HepG2 (cell line): ENCODE data around the gene PIP4K2C. TPM values are rescaled to one million over a fixed set of nuclear protein-coding genes. Genes with fewer than 3 reads are reported as not detected.

Experiments
- ATAC-seq: fragments of 200-7000 bp; cut with Tn5 transposase; 3 replicates; pipeline ENCODE4 v1.9.1; 2020; ENCODE audit warnings: mild to moderate bottlenecking, moderate library complexity
- BruUV-seq: library from RNA; stranded (reverse); fragments of 400-500 nt; replicated peaks from 2 replicates; lab custom pipeline; 2021; lab: Mats Ljungman, UMichigan
- CTCF ChIA-PET: fragments of 300-600 bp; formaldehyde crosslinking; extraction: SDS; loops from one replicate; lab custom pipeline; 2021; ENCODE audit warnings: low total read pairs, inconsistent platforms, low intra/inter-chr PET ratio; lab: Yijun Ruan, JAX
- POLR2A ChIA-PET: fragments of 350-600 bp; sonication (Branson Sonifier 250); formaldehyde crosslinking; loops from one replicate; lab custom pipeline; 2020; ENCODE audit warnings: antibody characterized with exemption, inconsistent platforms; lab: Yijun Ruan, JAX
- DNase-seq: peaks from one replicate; pipeline ENCODE4 v3.0.0-alpha.2; 2015; ENCODE audit warnings: low spot score
- FAIRE-seq: peaks from 3 replicates; lab custom pipeline; 2011; peaks lifted over from hg19 to GRCh38; lab: Jason Lieb, UNC
- H2AFZ ChIP-seq: one replicate; pipeline ENCODE4 v1.6.1; 2011; ENCODE audit warnings: low read length, inconsistent platforms
- H3K27ac ChIP-seq: fragments of 300-600 bp; 3 replicates; pipeline ENCODE4 v1.8.0; 2011; ENCODE audit warnings: mixed run types, mild to moderate bottlenecking, mixed read lengths, low read length, inconsistent platforms; ENCODE audit not compliant: insufficient read depth; ENCODE audit errors: extremely low read length
- H3K27me3 ChIP-seq, 2 experiments: fragments of 200-600 bp in 1 of 2; 2 replicates in 1 of 2; 3 replicates in 1 of 2; pipeline versions ENCODE4 v1.6.0 to v1.8.0; 2011; ENCODE audit warnings: low read length in 2 of 2, mild to moderate bottlenecking in 2 of 2, moderate library complexity in 2 of 2, inconsistent platforms in 1 of 2; ENCODE audit not compliant: insufficient read depth in 2 of 2, control insufficient read depth in 1 of 2
- H3K36me3 ChIP-seq, 2 experiments: fragments of 200-600 bp in 1 of 2; replicated peaks in 1 of 2; 2 replicates in 1 of 2; 3 replicates in 1 of 2; pipeline versions ENCODE4 v1.5.1 to v1.8.0; 2011; ENCODE audit warnings: low read length in 2 of 2, inconsistent platforms in 1 of 2; ENCODE audit not compliant: insufficient read depth in 2 of 2, control insufficient read depth in 1 of 2
- H3K4me1 ChIP-seq: 2 replicates; pipeline ENCODE4 v1.5.1; 2012; ENCODE audit warnings: low read length, inconsistent platforms; ENCODE audit not compliant: insufficient read depth
- H3K4me2 ChIP-seq: 2 replicates; pipeline ENCODE4 v1.6.0; 2011; ENCODE audit warnings: low read depth, low read length, inconsistent platforms
- H3K4me3 ChIP-seq, 3 experiments: fragments of 200-600 bp in 1 of 3; sonication (generic), shearing (Covaris generic) in 1 of 3; replicated peaks in 1 of 3; 2 replicates each; pipeline ENCODE4 v1.5.1; 2011 to 2016; ENCODE audit warnings: low read length in 3 of 3, inconsistent platforms in 2 of 3, low read depth in 2 of 3, mild to moderate bottlenecking in 2 of 3, control low read depth in 1 of 3, mixed read lengths in 1 of 3; ENCODE audit not compliant: insufficient read depth in 1 of 3
- H3K79me2 ChIP-seq: one replicate; pipeline ENCODE4 v1.6.1; 2011; ENCODE audit warnings: low read length, inconsistent platforms; ENCODE audit not compliant: insufficient read depth
- H3K9ac ChIP-seq: 2 replicates; pipeline ENCODE4 v1.6.0; 2011; ENCODE audit warnings: mild to moderate bottlenecking, low read depth, low read length, inconsistent platforms; ENCODE audit not compliant: insufficient read depth
- H3K9me3 ChIP-seq: 2 replicates; pipeline ENCODE4 v1.5.1; 2012; ENCODE audit warnings: mild to moderate bottlenecking, low read length
- H4K20me1 ChIP-seq: 2 replicates; pipeline ENCODE4 v1.6.0; 2011; ENCODE audit warnings: inconsistent platforms, mild to moderate bottlenecking, low read length, moderate library complexity; ENCODE audit not compliant: insufficient read depth
- FOXK1 ChIP-seq: sonication (generic); formaldehyde crosslinking; IDR thresholded peaks from 2 replicates; pipeline ENCODE4 v1.4.0; 2020; ENCODE audit warnings: low read depth, missing genetic modification reagents, borderline replicate concordance
- HDAC6 ChIP-seq: fragments of 200-600 bp; sonication (generic); IDR thresholded peaks from 2 replicates; pipeline ENCODE4 v1.7.0; 2017; ENCODE audit warnings: mild to moderate bottlenecking, antibody characterized with exemption, low read length, low read depth
- RBM22 ChIP-seq: fragments of 200-400 bp; formaldehyde crosslinking; optimal IDR thresholded peaks from 2 replicates; pipeline ENCODE3; 2017; ENCODE audit warnings: mild to moderate bottlenecking, low read length, moderate library complexity
- YY1 ChIP-seq: IDR thresholded peaks from 2 replicates; pipeline ENCODE4 v1.6.1; 2011; ENCODE audit warnings: low read length, low read depth, moderate library complexity, mild to moderate bottlenecking; ENCODE audit not compliant: insufficient read depth, insufficient replicate concordance
- ZC3H4 ChIP-seq: sonication (generic); formaldehyde crosslinking; IDR thresholded peaks from 2 replicates; pipeline ENCODE4 v1.4.0; 2020; ENCODE audit warnings: missing genetic modification reagents, borderline replicate concordance
- ZNF3 ChIP-seq: IDR thresholded peaks from 2 replicates; pipeline ENCODE4 v1.7.0; 2017; ENCODE audit warnings: inconsistent platforms
- WGBS: methylation state at CpG from one replicate; pipeline ENCODE4 v1.1.6; 2017; ENCODE audit warnings: low lambda C conversion rate; 5-methylcytosine and 5-hydroxymethylcytosine counted together
- in situ Hi-C: cut with HindIII; loops from 2 replicates; pipeline ENCODE4 v1.10.0; 2017; ENCODE audit warnings: low pct_unique_long_range_greater_than_20kb; ENCODE audit not compliant: extremely low pct_ligation_motif_present
- intact Hi-C: fragments of 100-400 bp; cut with micrococcal nuclease; formaldehyde crosslinking; loops from one replicate; pipeline ENCODE4 v1.10.0; 2022; ENCODE audit not compliant: unreplicated experiment
- polyA plus RNA-seq, 8 experiments: library from polyadenylated mRNA; depleted of rRNA in 3 of 8; stranded (reverse) in 7 of 8; unstranded in 1 of 8; fragments of >200 nt; fragmentation: Illumina TruSeq in 4 of 8; extraction: Trizol in 4 of 8; gene quantifications; 2 replicates each; pipeline versions ENCODE4 v1.2.1 to v1.2.3, GENCODE V29; 2011 to 2016; ENCODE audit warnings: low read depth in 4 of 8, missing spikeins in 1 of 8, mixed read lengths in 1 of 8; ENCODE audit not compliant: insufficient read depth in 1 of 8
- total RNA-seq, 5 experiments: library from RNA; depleted of rRNA; stranded (reverse); fragments of >200 nt; fragmentation: Illumina TruSeq; extraction: Trizol; gene quantifications; 2 replicates each; pipeline ENCODE4 v1.2.3, GENCODE V29; 2016; ENCODE audit warnings: low read depth in 1 of 5
- TF ChIP-seq, protein P1 (sequence below): sonication (generic); formaldehyde crosslinking; IDR thresholded peaks from 2 replicates; pipeline ENCODE4 v1.5.1; 2020; ENCODE audit warnings: missing genetic modification reagents, mild to moderate bottlenecking, borderline replicate concordance
- TF ChIP-seq, protein P2 (sequence below): IDR thresholded peaks from 2 replicates; pipeline ENCODE4 v1.6.1; 2016; ENCODE audit warnings: mild to moderate bottlenecking
- TF ChIP-seq, protein P3 (sequence below), 2 experiments: sonication (generic) in 1 of 2; formaldehyde crosslinking in 1 of 2; IDR thresholded peaks; 2 replicates each; pipeline versions ENCODE4 v1.5.1 to v1.6.1; 2011 to 2020; ENCODE audit warnings: borderline replicate concordance in 1 of 2, low read depth in 1 of 2, low read length in 1 of 2, mild to moderate bottlenecking in 1 of 2, missing genetic modification reagents in 1 of 2, moderate library complexity in 1 of 2

The PIP4K2C gene
- total and polyA plus RNA-seq, 2 of the 13 experiments (the other 11 are each of a cell fraction or from before 2014, with no cell fraction given), result 23.3 to 26.4 TPM

DNA sequence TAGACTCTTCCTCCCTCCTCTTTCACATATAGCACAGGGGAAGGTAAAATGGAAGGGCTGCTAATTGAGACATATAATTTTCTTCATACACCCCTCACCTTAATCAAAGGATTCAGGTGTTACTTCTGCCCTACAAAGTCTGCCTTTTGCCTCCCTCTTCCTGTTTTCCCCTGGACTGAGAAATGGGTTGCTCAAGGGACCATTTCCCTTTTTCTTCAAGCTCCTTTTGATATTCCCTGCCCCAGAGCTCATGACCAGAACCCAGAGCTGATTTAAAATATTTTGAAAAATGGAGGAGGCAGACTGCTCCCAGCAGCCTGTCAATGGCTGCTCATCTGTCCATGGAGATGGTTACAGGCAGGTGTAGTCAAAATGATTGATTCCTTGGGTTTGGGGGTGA is 6.3 kb upstream of the PIP4K2C start (continued):
- TF ChIP-seq, protein P1, sequence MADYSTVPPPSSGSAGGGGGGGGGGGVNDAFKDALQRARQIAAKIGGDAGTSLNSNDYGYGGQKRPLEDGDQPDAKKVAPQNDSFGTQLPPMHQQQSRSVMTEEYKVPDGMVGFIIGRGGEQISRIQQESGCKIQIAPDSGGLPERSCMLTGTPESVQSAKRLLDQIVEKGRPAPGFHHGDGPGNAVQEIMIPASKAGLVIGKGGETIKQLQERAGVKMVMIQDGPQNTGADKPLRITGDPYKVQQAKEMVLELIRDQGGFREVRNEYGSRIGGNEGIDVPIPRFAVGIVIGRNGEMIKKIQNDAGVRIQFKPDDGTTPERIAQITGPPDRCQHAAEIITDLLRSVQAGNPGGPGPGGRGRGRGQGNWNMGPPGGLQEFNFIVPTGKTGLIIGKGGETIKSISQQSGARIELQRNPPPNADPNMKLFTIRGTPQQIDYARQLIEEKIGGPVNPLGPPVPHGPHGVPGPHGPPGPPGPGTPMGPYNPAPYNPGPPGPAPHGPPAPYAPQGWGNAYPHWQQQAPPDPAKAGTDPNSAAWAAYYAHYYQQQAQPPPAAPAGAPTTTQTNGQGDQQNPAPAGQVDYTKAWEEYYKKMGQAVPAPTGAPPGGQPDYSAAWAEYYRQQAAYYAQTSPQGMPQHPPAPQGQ (CRISPR knock-in tag), result no peak
- TF ChIP-seq, protein P2, sequence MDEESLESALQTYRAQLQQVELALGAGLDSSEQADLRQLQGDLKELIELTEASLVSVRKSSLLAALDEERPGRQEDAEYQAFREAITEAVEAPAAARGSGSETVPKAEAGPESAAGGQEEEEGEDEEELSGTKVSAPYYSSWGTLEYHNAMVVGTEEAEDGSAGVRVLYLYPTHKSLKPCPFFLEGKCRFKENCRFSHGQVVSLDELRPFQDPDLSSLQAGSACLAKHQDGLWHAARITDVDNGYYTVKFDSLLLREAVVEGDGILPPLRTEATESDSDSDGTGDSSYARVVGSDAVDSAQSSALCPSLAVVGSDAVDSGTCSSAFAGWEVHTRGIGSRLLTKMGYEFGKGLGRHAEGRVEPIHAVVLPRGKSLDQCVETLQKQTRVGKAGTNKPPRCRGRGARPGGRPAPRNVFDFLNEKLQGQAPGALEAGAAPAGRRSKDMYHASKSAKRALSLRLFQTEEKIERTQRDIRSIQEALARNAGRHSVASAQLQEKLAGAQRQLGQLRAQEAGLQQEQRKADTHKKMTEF (CRISPR knock-in tag), result no peak
- TF ChIP-seq HDAC6, result no peak
- TF ChIP-seq, protein P3, sequence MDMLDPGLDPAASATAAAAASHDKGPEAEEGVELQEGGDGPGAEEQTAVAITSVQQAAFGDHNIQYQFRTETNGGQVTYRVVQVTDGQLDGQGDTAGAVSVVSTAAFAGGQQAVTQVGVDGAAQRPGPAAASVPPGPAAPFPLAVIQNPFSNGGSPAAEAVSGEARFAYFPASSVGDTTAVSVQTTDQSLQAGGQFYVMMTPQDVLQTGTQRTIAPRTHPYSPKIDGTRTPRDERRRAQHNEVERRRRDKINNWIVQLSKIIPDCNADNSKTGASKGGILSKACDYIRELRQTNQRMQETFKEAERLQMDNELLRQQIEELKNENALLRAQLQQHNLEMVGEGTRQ (IDR thresholded peaks at IDR 0.05; ENCODE audit: low read depth, low read length), result no peak
- TF ChIP-seq, protein P3 (CRISPR knock-in tag; IDR thresholded peaks at IDR 0.05; ENCODE audit: borderline replicate concordance), result no peak
- no peak for TF ChIP-seq ZNF3 (CRISPR knock-in tag)

DNA sequence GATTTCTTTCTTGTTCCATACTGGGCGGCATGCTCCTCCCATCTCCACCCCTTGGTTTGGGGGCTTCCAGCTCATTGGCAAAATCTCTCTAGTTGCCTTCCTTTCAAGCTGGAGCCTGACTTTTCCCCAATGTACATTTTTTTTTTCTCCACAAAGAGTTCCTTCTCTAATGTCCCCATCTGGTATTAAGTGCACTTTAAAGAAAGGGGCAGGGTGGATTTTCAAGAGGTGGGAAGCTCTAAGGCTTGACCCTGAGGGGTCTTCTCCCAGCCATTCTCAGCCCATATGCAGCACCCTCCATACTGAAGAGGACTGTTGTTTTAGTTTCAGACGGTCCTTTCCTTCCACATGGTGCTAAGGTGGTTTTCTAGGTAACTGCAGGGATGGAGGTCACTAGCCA is 5.8 kb upstream of the PIP4K2C start:
- DNase-seq, result no peak
- TF ChIP-seq ZC3H4 (CRISPR knock-in tag) (no peak), FOXK1 (CRISPR knock-in tag) (no peak), YY1 (no peak), RBM22 (no peak)
- TF ChIP-seq, all 625 proteins: peak for 0
- no peaks in the 10 kb centered on the region for H3K9me3 ChIP-seq
- no peaks in the 10 kb centered on the region for H3K27me3 ChIP-seq
- no peak overlapping the region for H3K9ac ChIP-seq
- H3K4me2 ChIP-seq, result no peak overlapping the region
- WGBS, result 81% methylated on average over 2 of the region's 2 CpGs
- ChIA-PET CTCF (interaction anchor here (3.8 kb wide), 1 partner anchor 36 kb away, joined by 53 read pairs; no protein-coding TSS in a partner anchor), POLR2A (interaction anchor here (0.7 to 2.6 kb wide), 2 partner anchors 36 to 139 kb away, joined by 3 to 8 read pairs; no protein-coding TSS in a partner anchor)
- H3K36me3 ChIP-seq, result peaks cover 3 to 25% of the 10 kb centered on the region in 2 experiments
- no peaks in the 10 kb centered on the region for H4K20me1 ChIP-seq
- no peaks in the 10 kb centered on the region for H3K79me2 ChIP-seq
- FAIRE-seq (no peak), ATAC-seq (no peak)
- no peak overlapping the region for H3K27ac ChIP-seq
- in situ Hi-C loops (no loop called here), intact Hi-C loops (no loop called here)
- H3K4me1 ChIP-seq, result peaks cover 25% of the 10 kb centered on the region
- BruUV-seq, result no TSS peak
- no peak overlapping the region for H2AFZ ChIP-seq
- H3K4me3 ChIP-seq, result no peak overlapping the region
